ENCODE data around the gene TREH.

The TREH gene

GRCh38 chr11:118666371-118666770 is 13.1 kb downstream of the TREH start:
- DNase-seq (ENCODE audit: low read depth in 2 of 2): no peak

- DNase-seq (ENCODE audit: low read depth in 2 of 2): no peak
Observed at GRCh38 chr11:118663902-118664301, 15.5 kb downstream of the TREH start.

- DNase-seq (ENCODE audit: low read depth in 2 of 2): no peak
Observed at GRCh38 chr11:118663381-118663780, 16.1 kb downstream of the TREH start.

- no peak for DNase-seq (ENCODE audit: low read depth in 2 of 2)
Observed at GRCh38 chr11:118662401-118663271, 16.8 kb downstream of the TREH start.

- DNase-seq (ENCODE audit: low read depth in 2 of 2): no peak
Observed at GRCh38 chr11:118661425-118662301, 17.8 kb downstream of the TREH start.

GRCh38 chr11:118660681-118661424 is 18.6 kb downstream of the TREH start:
- no peak for DNase-seq (ENCODE audit: low read depth in 2 of 2)

GRCh38 chr11:118659953-118660680 is 19.3 kb downstream of the TREH start:
- DNase-seq (ENCODE audit: low read depth in 2 of 2): no peak

GRCh38 chr11:118659314-118659952 is 20.0 kb downstream of the TREH start:
- peak; percentile 74 to 77 for DNase-seq (ENCODE audit: low read depth in 2 of 2)

- no peak for DNase-seq (ENCODE audit: low read depth in 2 of 2)
Observed at GRCh38 chr11:118658429-118659313, 20.8 kb downstream of the TREH start.

GRCh38 chr11:118657709-118658428 is 21.6 kb downstream of the TREH start:
- DNase-seq (ENCODE audit: low read depth in 2 of 2): no peak

GRCh38 chr11:118657238-118657637 is 22.2 kb downstream of the TREH start:
- DNase-seq (ENCODE audit: low read depth in 2 of 2): no peak

GRCh38 chr11:118656563-118657165 is 22.8 kb downstream of the TREH start:
- no peak for DNase-seq (ENCODE audit: low read depth in 2 of 2)

- no peak for DNase-seq (ENCODE audit: low read depth in 2 of 2)
Observed at GRCh38 chr11:118655486-118656190, 23.8 kb downstream of the TREH start.

GRCh38 chr11:118653684-118654390 is 25.6 kb downstream of the TREH start:
- no peak for DNase-seq (ENCODE audit: low read depth in 2 of 2)

- no peak for DNase-seq (ENCODE audit: low read depth in 2 of 2)
Observed at GRCh38 chr11:118652681-118653181, 26.7 kb downstream of the TREH start.

- no peak for DNase-seq (ENCODE audit: low read depth in 2 of 2)
Observed at GRCh38 chr11:118651820-118652219, 27.6 kb downstream of the TREH start.

- no peak for DNase-seq (ENCODE audit: low read depth in 2 of 2)
Observed at GRCh38 chr11:118650366-118650765, 29.1 kb downstream of the TREH start.
